ENCODE results near the gene DHX57.

DHX57 gene

GRCh38 chr2:38810488-38810887 lies 65.2 kb downstream of the DHX57 start:
- no peak overlapping the region for H3K4me3 ChIP-seq (ENCODE audit: low read length)
- H3K4me2 ChIP-seq (ENCODE audit: low read depth, low read length), result no peak overlapping the region
- no peak overlapping the region for H3K9ac ChIP-seq (ENCODE audit: low read length)
- no peak for TF ChIP-seq EZH2 (optimal IDR thresholded peaks at IDR 0.05; ENCODE audit: low read depth, low read length)
- TF ChIP-seq, protein P1, sequence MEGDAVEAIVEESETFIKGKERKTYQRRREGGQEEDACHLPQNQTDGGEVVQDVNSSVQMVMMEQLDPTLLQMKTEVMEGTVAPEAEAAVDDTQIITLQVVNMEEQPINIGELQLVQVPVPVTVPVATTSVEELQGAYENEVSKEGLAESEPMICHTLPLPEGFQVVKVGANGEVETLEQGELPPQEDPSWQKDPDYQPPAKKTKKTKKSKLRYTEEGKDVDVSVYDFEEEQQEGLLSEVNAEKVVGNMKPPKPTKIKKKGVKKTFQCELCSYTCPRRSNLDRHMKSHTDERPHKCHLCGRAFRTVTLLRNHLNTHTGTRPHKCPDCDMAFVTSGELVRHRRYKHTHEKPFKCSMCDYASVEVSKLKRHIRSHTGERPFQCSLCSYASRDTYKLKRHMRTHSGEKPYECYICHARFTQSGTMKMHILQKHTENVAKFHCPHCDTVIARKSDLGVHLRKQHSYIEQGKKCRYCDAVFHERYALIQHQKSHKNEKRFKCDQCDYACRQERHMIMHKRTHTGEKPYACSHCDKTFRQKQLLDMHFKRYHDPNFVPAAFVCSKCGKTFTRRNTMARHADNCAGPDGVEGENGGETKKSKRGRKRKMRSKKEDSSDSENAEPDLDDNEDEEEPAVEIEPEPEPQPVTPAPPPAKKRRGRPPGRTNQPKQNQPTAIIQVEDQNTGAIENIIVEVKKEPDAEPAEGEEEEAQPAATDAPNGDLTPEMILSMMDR (IDR thresholded peaks at IDR 0.05; ENCODE audit: low read length), result no peak
- TF ChIP-seq EZH2phosphoT487 (IDR thresholded peaks at IDR 0.05; ENCODE audit: low read length), result no peak
- H3K9me3 ChIP-seq (replicated peaks; ENCODE audit: insufficient read depth, low read length), result no peaks in the 10 kb centered on the region
- H3K27ac ChIP-seq (ENCODE audit: low read length), result no peak overlapping the region
- no peak for DNase-seq
- H3F3A ChIP-seq (ENCODE audit: insufficient read depth, low read length), result no peaks in the 10 kb centered on the region
- H3K36me3 ChIP-seq (replicated peaks; ENCODE audit: insufficient read depth, low read length), result no peaks in the 10 kb centered on the region
- no peaks in the 10 kb centered on the region for H4K20me1 ChIP-seq (ENCODE audit: insufficient read depth, low read length)
- H3K9me2 ChIP-seq (replicated peaks; ENCODE audit: insufficient read depth, low read length), result no peaks in the 10 kb centered on the region
- H3K27me3 ChIP-seq (replicated peaks; ENCODE audit: insufficient read depth, low read length), result no peaks in the 10 kb centered on the region
- no peak overlapping the region for H2AFZ ChIP-seq (ENCODE audit: low read length)
- H3K4me1 ChIP-seq (ENCODE audit: low read length), result no peaks in the 10 kb centered on the region
- no peaks in the 10 kb centered on the region for H3K79me2 ChIP-seq (ENCODE audit: low read length)

GRCh38 chr2:38808677-38809076 lies 67.1 kb downstream of the DHX57 start:
- H3K27ac ChIP-seq (ENCODE audit: low read length), result no peak overlapping the region
- no peaks in the 10 kb centered on the region for H3K9me3 ChIP-seq (replicated peaks; ENCODE audit: insufficient read depth, low read length)
- H4K20me1 ChIP-seq (ENCODE audit: insufficient read depth, low read length), result no peaks in the 10 kb centered on the region
- no peak overlapping the region for H3K4me3 ChIP-seq (ENCODE audit: low read length)
- no peak overlapping the region for H2AFZ ChIP-seq (ENCODE audit: low read length)
- H3K79me2 ChIP-seq (ENCODE audit: low read length), result no peaks in the 10 kb centered on the region
- H3K9me2 ChIP-seq (replicated peaks; ENCODE audit: insufficient read depth, low read length), result no peaks in the 10 kb centered on the region
- H3K36me3 ChIP-seq (replicated peaks; ENCODE audit: insufficient read depth, low read length), result no peaks in the 10 kb centered on the region
- no peaks in the 10 kb centered on the region for H3K4me1 ChIP-seq (ENCODE audit: low read length)
- no peak overlapping the region for H3K4me2 ChIP-seq (ENCODE audit: low read depth, low read length)
- H3F3A ChIP-seq (ENCODE audit: insufficient read depth, low read length), result no peaks in the 10 kb centered on the region
- TF ChIP-seq, protein P1 (IDR thresholded peaks at IDR 0.05; ENCODE audit: low read length), result no peak
- no peak for TF ChIP-seq EZH2phosphoT487 (IDR thresholded peaks at IDR 0.05; ENCODE audit: low read length)
- TF ChIP-seq EZH2 (optimal IDR thresholded peaks at IDR 0.05; ENCODE audit: low read depth, low read length), result no peak
- no peaks in the 10 kb centered on the region for H3K27me3 ChIP-seq (replicated peaks; ENCODE audit: insufficient read depth, low read length)
- DNase-seq, result no peak
- H3K9ac ChIP-seq (ENCODE audit: low read length), result no peak overlapping the region

- H3F3A ChIP-seq (ENCODE audit: insufficient read depth, low read length), result no peaks in the 10 kb centered on the region
- no peaks in the 10 kb centered on the region for H3K36me3 ChIP-seq (replicated peaks; ENCODE audit: insufficient read depth, low read length)
- no peak overlapping the region for H3K4me3 ChIP-seq (ENCODE audit: low read length)
- no peak for DNase-seq
- H3K27ac ChIP-seq (ENCODE audit: low read length), result no peak overlapping the region
- H2AFZ ChIP-seq (ENCODE audit: low read length), result no peak overlapping the region
- H3K9me2 ChIP-seq (replicated peaks; ENCODE audit: insufficient read depth, low read length), result no peaks in the 10 kb centered on the region
- H3K4me2 ChIP-seq (ENCODE audit: low read depth, low read length), result no peak overlapping the region
- TF ChIP-seq EZH2phosphoT487 (IDR thresholded peaks at IDR 0.05; ENCODE audit: low read length) (no peak), EZH2 (optimal IDR thresholded peaks at IDR 0.05; ENCODE audit: low read depth, low read length) (no peak)
- TF ChIP-seq, protein P1 (IDR thresholded peaks at IDR 0.05; ENCODE audit: low read length), result no peak
- no peaks in the 10 kb centered on the region for H3K27me3 ChIP-seq (replicated peaks; ENCODE audit: insufficient read depth, low read length)
- no peaks in the 10 kb centered on the region for H3K4me1 ChIP-seq (ENCODE audit: low read length)
- no peak overlapping the region for H3K9ac ChIP-seq (ENCODE audit: low read length)
- no peaks in the 10 kb centered on the region for H4K20me1 ChIP-seq (ENCODE audit: insufficient read depth, low read length)
- no peaks in the 10 kb centered on the region for H3K79me2 ChIP-seq (ENCODE audit: low read length)
- H3K9me3 ChIP-seq (replicated peaks; ENCODE audit: insufficient read depth, low read length), result no peaks in the 10 kb centered on the region
Measured at GRCh38 chr2:38806733-38807059, 69.0 kb downstream of the DHX57 start.

Measured in MM.1S (cell line).